Tibial nerve (tissue), 4 donors: ENCODE results near the gene BAZ2B. TPM values are rescaled to one million over a fixed set of nuclear protein-coding genes. Genes with fewer than 3 reads are reported as not detected.

ENCODE experiments used
- DNase-seq, 2 donors: peaks; one replicate each; pipeline ENCODE4 v3.0.0-alpha.2; 2019; ENCODE audit warnings: low spot score in 2 of 2
- H3K27ac ChIP-seq, 4 donors: fragments of 200-600 bp; sonication (generic) in 3 of 4; one replicate each; pipeline ENCODE4 v1.5.1; 2017 to 2019; ENCODE audit warnings: mild to moderate bottlenecking in 1 of 4
- H3K27me3 ChIP-seq, 2 donors: fragments of 200-600 bp; sonication (generic) in 1 of 2; one replicate each; pipeline versions ENCODE4 v1.5.1 to v1.6.0; 2017 to 2019
- H3K36me3 ChIP-seq, 3 donors: fragments of 200-600 bp; sonication (generic); one replicate each; pipeline ENCODE4 v1.5.1; 2018 to 2019
- H3K4me1 ChIP-seq, 4 donors: fragments of 200-600 bp; sonication (generic) in 3 of 4; one replicate each; pipeline ENCODE4 v1.5.1; 2017 to 2019
- H3K4me3 ChIP-seq, 4 donors: fragments of 200-600 bp; sonication (generic) in 3 of 4; one replicate each; pipeline ENCODE4 v1.5.1; 2017 to 2019; ENCODE audit warnings: mild to moderate bottlenecking in 1 of 4, moderate library complexity in 1 of 4
- H3K9me3 ChIP-seq, 4 donors: fragments of 200-600 bp; sonication (generic) in 3 of 4; one replicate each; pipeline ENCODE4 v1.5.1; 2017 to 2019
- CTCF ChIP-seq, 5 experiments: fragments of 200-600 bp in 3 of 5; fragments of 450-650 bp in 2 of 5; sonication (generic) in 3 of 5; IDR thresholded peaks; one replicate each; pipeline ENCODE4 v1.5.1; 2016 to 2019; ENCODE audit warnings: antibody characterized with exemption in 5 of 5, mild to moderate bottlenecking in 3 of 5, moderate library complexity in 2 of 5
- EP300 ChIP-seq, 2 donors: sonication (generic); formaldehyde crosslinking; IDR thresholded peaks; one replicate each; pipeline ENCODE4 v1.6.1; 2017; ENCODE audit warnings: antibody characterized with exemption in 2 of 2, mild to moderate bottlenecking in 1 of 2
- POLR2A ChIP-seq, 2 donors: fragments of 450-650 bp; IDR thresholded peaks; one replicate each; pipeline ENCODE4 v1.6.1; 2017; ENCODE audit warnings: antibody characterized with exemption in 2 of 2, mild to moderate bottlenecking in 2 of 2, moderate library complexity in 2 of 2
- WGBS, 2 donors: methylation state at CpG; one replicate each; pipeline ENCODE4 v1.1.5; 2018; 5-methylcytosine and 5-hydroxymethylcytosine counted together
- total RNA-seq, 4 donors: library from RNA; depleted of rRNA; stranded (reverse); fragments of >200 nt; gene quantifications; one replicate each; pipeline ENCODE4 v1.1.0, GENCODE V29; 2016

The BAZ2B gene
- total RNA-seq, 4 donors from 2014 or later, result 98.4 to 135 (median 114) TPM

DNA sequence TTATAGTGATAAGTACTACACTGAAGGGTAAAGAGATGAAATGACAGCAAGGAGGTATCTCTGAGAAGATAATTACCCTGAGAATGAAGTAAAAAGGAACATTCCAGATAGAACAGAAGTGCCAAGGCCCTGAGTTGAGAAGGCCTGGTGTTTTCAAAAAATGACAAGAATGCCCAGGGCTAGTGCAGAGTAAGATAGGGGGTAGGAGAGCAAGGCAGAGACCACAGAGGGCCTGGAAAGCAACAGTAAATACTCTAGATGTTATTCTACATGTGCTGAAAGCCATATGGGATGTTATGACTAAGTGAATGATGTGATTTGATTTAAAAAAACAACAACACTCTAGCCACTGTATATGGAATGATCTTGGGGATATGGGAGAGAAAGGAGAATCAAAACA is 52.3 kb downstream of the BAZ2B start:
- Histone ChIP-seq H3K4me1 (peaks cover 0 to 12% (median 0%) of the 10 kb centered on the region in 4 donors), H3K36me3 (peaks cover 0 to 7% (median 0%) of the 10 kb centered on the region in 3 donors), H3K27me3 (no peaks in the 10 kb centered on the region), H3K4me3 (no peak overlapping the region), H3K9me3 (no peaks in the 10 kb centered on the region), H3K27ac (no peak overlapping the region)
- DNase-seq, result no peak
- TF ChIP-seq EP300 (IDR thresholded peaks at IDR 0.05) (no peak), POLR2A (IDR thresholded peaks at IDR 0.05) (no peak), CTCF (IDR thresholded peaks at IDR 0.05) (no peak)

DNA sequence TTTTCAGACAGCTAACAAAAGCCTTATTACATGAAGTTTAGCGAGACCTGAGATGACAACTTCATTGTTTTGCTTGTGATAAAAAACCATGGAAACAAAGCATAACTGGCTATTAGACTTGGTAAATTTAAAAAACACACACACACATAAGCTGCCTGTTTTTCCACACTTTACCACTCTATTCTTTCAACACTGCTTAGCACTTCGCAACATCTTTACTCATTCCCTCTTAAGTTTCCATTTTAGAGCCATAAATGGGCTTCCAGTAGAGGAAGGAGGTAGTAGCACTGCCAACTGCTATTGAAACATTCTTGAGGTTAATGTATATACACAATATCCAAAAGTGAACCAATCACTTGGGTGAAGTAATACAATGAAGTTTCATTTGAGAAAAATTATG is 54.1 kb downstream of the BAZ2B start:
- no peak for TF ChIP-seq EP300 (IDR thresholded peaks at IDR 0.05)
- no peak for TF ChIP-seq POLR2A (IDR thresholded peaks at IDR 0.05)
- no peak for TF ChIP-seq CTCF (IDR thresholded peaks at IDR 0.05)
- DNase-seq, result no peak
- WGBS, 2 donors, result 87 to 89% methylated on average over 2 of the region's 2 CpGs
- no peaks in the 10 kb centered on the region for H3K27me3 ChIP-seq
- no peak overlapping the region for H3K4me3 ChIP-seq
- no peak overlapping the region for H3K27ac ChIP-seq
- H3K4me1 ChIP-seq, result peaks cover 0 to 7% (median 0%) of the 10 kb centered on the region in 4 donors
- H3K36me3 ChIP-seq, result peaks cover 0 to 7% (median 0%) of the 10 kb centered on the region in 3 donors
- no peaks in the 10 kb centered on the region for H3K9me3 ChIP-seq

DNA sequence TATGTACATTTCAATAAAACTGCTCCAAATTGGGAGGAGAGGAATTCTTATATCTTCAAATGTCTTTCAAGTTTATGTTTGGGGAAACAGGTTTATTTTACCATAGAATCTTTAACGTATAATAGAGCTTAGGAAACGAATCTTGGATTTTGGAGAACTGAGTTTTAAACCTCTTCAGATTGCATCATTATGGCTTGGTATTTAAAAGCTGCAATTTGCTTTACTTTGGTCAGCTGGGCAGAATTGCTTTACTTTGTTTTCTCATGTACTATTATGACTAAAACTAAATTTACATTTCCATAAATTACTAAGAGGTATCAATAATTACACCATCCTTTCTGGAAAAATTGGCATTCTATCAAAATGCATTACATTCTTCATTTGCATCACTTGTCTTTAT is 54.6 kb downstream of the BAZ2B start:
- Histone ChIP-seq H3K4me1 (peaks cover 0 to 7% (median 0%) of the 10 kb centered on the region in 4 donors), H3K27me3 (no peaks in the 10 kb centered on the region), H3K9me3 (no peaks in the 10 kb centered on the region), H3K27ac (no peak overlapping the region), H3K36me3 (peaks cover 0 to 7% (median 0%) of the 10 kb centered on the region in 3 donors), H3K4me3 (no peak overlapping the region)
- 89 to 90% methylated on average over 2 of the region's 2 CpGs for WGBS, 2 donors
- DNase-seq, result no peak
- TF ChIP-seq CTCF (IDR thresholded peaks at IDR 0.05), result no peak
- no peak for TF ChIP-seq POLR2A (IDR thresholded peaks at IDR 0.05)
- TF ChIP-seq EP300 (IDR thresholded peaks at IDR 0.05), result no peak

DNA sequence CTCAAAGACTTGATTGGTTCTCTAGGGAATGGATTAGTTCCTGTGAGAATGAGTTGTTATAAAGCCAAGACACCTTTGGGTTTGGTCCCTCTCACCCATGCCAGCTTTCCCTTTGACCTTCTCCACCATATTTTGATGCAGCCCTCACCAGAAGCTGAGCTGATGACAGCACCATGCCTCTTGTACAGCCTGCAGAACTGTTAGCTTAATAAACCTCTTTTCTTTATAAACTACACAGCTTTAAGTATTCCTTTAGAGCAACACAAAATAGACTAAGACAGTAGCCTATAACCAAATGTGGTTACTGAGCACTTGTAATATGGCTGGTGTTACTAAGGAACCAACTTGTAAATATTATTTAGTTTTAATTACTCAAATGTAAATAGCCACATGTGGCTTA is 55.1 kb downstream of the BAZ2B start:
- Histone ChIP-seq H3K36me3 (peaks cover 0 to 7% (median 0%) of the 10 kb centered on the region in 3 donors), H3K4me3 (no peak overlapping the region), H3K9me3 (no peaks in the 10 kb centered on the region), H3K27ac (no peak overlapping the region), H3K27me3 (no peaks in the 10 kb centered on the region), H3K4me1 (peaks cover 0 to 7% (median 0%) of the 10 kb centered on the region in 4 donors)
- TF ChIP-seq EP300 (IDR thresholded peaks at IDR 0.05), result no peak
- TF ChIP-seq POLR2A (IDR thresholded peaks at IDR 0.05), result no peak
- TF ChIP-seq CTCF (IDR thresholded peaks at IDR 0.05), result no peak
- no peak for DNase-seq

- Histone ChIP-seq H3K4me1 (peaks cover 0 to 7% (median 0%) of the 10 kb centered on the region in 4 donors), H3K4me3 (no peak overlapping the region), H3K27ac (no peak overlapping the region), H3K9me3 (no peaks in the 10 kb centered on the region), H3K27me3 (no peaks in the 10 kb centered on the region), H3K36me3 (peaks cover 0 to 8% (median 0%) of the 10 kb centered on the region in 3 donors)
- WGBS, 2 donors, result 82 to 94% methylated on average over 4 of the region's 4 CpGs
- no peak for DNase-seq
- TF ChIP-seq CTCF (IDR thresholded peaks at IDR 0.05), result no peak
- TF ChIP-seq EP300 (IDR thresholded peaks at IDR 0.05), result no peak
- TF ChIP-seq POLR2A (IDR thresholded peaks at IDR 0.05), result no peak
Observed at GRCh38 chr2:159559034-159559433, 57.3 kb downstream of the BAZ2B start.
